Activated T-cell treated with anti-CD3 and anti-CD28 coated beads, Interleukin-2, amount 50 U/mL, for 4 hours (primary cell): ENCODE data around the gene RBBP7. TPM values are rescaled to one million over a fixed set of nuclear protein-coding genes. Genes with fewer than 3 reads are reported as not detected.

ENCODE experiments used
- ATAC-seq, 2 donors: fragments of 200-7000 bp; cut with Tn5 transposase; one replicate each; pipeline ENCODE4 v1.10.0; 2021
- DNase-seq: peaks from one replicate; pipeline ENCODE4 v3.0.0-alpha.2; 2020
- H3K27me3 Mint-ChIP-seq: one replicate; pipeline ENCODE4 v1.8.0; 2021; ENCODE audit warnings: low read depth, mixed read lengths
- H3K36me3 Mint-ChIP-seq: one replicate; pipeline ENCODE4 v1.8.0; 2022; ENCODE audit warnings: mixed read lengths; ENCODE audit not compliant: insufficient read depth
- H3K4me1 Mint-ChIP-seq: one replicate; pipeline ENCODE4 v1.8.0; 2021; ENCODE audit warnings: low read depth, mixed read lengths
- H3K4me3 Mint-ChIP-seq: one replicate; pipeline ENCODE4 v1.8.0; 2021; ENCODE audit warnings: mild to moderate bottlenecking, moderate library complexity, mixed read lengths
- H3K9me3 Mint-ChIP-seq: one replicate; pipeline ENCODE4 v1.8.0; 2021; ENCODE audit warnings: mixed read lengths
- total RNA-seq, 3 donors: library from RNA; stranded (reverse); gene quantifications; one replicate each; pipeline ENCODE4 v1.2.1, GENCODE V29; 2021

The RBBP7 gene
- total RNA-seq, 3 donors from 2014 or later: 94.4 to 119 (median 115) TPM

DNA sequence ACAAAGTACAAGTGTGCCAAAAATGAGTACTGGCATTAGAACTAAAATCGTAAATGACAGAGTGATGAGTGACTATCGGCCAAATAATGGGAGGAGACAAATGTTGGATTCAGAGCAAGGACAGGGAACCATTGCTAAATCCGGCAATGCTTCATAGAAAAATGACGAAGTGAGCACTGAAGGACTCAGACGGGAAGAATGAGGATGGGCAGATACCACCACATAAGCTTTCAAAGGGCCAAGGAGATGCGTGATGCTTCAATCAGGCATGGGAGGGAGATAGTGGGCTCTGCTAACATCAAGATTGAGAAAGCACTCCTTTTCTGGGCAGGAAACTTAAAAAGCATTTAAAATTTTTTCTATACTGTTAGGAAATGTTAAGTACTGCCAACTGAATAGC lies 21.6 kb downstream of the RBBP7 start:
- peaks cover 14% of the 10 kb centered on the region for H3K4me1 Mint-ChIP-seq
- DNase-seq: no peak
- H3K27me3 Mint-ChIP-seq: no peaks in the 10 kb centered on the region
- no peak for ATAC-seq
- H3K9me3 Mint-ChIP-seq: no peaks in the 10 kb centered on the region
- H3K4me3 Mint-ChIP-seq: no peak overlapping the region
- H3K36me3 Mint-ChIP-seq: peaks cover 22% of the 10 kb centered on the region

DNA sequence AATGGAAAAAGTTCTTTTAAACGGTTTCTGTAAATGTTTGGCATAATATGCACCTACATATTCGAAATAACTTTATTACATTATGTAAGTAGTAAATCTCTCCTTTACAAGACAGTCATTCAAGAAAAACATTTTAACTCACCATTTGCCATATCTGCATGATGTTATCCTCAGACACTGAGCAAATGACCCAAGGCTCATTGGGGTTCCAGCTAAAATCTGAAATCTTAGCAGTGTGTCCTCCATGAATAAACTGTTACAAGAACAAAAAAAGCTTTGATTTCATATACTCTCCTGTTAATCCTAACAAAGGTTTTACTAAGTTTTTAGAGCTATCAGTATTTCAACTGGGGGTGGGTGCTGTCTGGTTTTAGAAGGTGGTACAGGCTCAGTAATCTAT lies 24.5 kb downstream of the RBBP7 start:
- Mint-ChIP-seq H3K4me3 (no peak overlapping the region), H3K4me1 (peaks cover 2% of the 10 kb centered on the region), H3K9me3 (no peaks in the 10 kb centered on the region), H3K27me3 (no peaks in the 10 kb centered on the region), H3K36me3 (peaks cover 19% of the 10 kb centered on the region)
- ATAC-seq: no peak
- no peak for DNase-seq

DNA sequence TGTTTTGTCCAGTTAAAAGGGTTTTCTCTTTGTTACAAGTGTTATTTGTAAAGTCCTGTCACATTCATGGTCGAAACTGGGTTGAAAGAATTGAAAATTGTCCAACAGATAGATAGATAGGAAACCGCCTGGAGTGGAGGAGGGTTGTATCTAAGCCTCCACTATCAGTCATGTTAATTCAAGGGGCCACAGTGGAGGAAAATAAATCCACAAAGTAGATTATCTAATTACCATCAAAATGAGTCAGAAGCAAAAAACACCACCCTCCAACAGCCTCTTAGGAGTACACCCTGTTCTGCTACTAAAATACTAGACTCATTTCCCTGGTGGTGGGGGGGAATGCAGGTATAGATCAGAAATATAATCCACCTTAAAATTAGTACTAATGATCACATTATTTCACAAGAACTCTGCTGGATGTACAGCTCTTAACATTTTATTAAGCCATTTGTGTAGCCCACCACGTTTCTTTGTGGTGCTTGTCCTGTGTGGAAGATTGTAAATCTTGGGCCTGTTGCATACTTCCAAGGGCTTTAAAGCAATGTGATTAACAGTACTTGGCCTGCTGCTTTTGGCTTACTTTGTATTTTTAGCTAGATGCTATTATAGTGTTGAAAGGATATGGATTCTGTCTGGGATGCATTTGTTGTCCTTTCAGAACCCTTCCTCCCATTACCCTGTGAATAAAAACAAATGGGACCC lies 26.8 kb downstream of the RBBP7 start:
- Mint-ChIP-seq H3K27me3 (no peaks in the 10 kb centered on the region), H3K9me3 (no peaks in the 10 kb centered on the region), H3K4me3 (no peak overlapping the region), H3K36me3 (peaks cover 15% of the 10 kb centered on the region), H3K4me1 (peaks cover 2% of the 10 kb centered on the region)
- no peak for DNase-seq
- ATAC-seq: peak; percentile 36 to 57

DNA sequence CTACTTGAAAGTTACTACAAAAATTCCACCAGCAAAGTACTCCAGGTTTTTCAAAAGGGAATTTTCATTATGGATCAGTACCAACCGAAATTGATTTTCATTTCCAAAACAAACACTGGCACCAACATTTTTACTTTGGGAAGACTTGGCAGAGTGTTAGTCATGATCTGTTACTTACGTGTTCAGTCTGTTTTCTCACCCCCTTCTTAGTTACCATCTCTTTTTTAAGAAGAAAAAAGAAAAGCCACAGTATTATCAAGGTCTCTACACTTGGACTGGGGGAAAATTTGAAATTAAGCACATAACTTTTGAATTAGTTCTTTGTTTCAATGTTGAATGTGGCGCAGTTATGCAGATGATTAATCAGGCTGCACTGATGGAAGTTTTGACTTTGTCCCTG lies 27.5 kb downstream of the RBBP7 start:
- Mint-ChIP-seq H3K27me3 (no peaks in the 10 kb centered on the region), H3K36me3 (peaks cover 11% of the 10 kb centered on the region), H3K4me3 (no peak overlapping the region), H3K4me1 (peaks cover 2% of the 10 kb centered on the region), H3K9me3 (no peaks in the 10 kb centered on the region)
- ATAC-seq: no peak
- no peak for DNase-seq

DNA sequence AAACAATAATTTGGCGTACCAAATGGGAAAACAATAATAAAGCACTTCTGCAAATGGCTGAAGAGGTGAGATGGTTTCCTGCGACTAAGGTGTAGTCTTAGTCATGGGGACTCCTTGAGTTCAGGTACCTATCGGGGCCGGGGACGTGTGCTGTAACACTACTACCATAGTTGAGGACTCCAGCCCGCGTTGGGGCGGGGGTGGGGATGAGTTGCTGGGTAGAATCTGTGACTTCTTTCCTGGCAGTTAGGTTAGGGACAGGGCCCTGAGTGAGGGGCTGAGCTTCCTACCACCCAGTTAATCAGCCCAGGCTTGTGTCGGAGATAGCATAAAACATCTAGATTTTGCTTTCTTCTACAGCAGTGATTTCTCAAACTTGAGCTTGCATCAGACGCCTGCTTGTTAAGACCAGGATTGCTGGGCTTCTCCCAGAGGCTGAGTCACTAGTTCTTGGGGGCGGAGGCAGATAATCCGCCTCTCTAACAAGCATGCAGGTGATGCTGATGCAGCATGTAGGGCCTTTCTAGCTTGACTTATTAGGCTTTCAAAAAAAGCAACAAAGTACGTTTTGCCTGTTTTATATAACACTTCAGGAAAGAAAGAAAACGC lies 30.2 kb downstream of the RBBP7 start:
- Mint-ChIP-seq H3K4me3 (no peak overlapping the region), H3K36me3 (peaks cover 8% of the 10 kb centered on the region), H3K27me3 (no peaks in the 10 kb centered on the region), H3K9me3 (no peaks in the 10 kb centered on the region), H3K4me1 (peaks cover 2% of the 10 kb centered on the region)
- ATAC-seq (no peak), DNase-seq (no peak)

DNA sequence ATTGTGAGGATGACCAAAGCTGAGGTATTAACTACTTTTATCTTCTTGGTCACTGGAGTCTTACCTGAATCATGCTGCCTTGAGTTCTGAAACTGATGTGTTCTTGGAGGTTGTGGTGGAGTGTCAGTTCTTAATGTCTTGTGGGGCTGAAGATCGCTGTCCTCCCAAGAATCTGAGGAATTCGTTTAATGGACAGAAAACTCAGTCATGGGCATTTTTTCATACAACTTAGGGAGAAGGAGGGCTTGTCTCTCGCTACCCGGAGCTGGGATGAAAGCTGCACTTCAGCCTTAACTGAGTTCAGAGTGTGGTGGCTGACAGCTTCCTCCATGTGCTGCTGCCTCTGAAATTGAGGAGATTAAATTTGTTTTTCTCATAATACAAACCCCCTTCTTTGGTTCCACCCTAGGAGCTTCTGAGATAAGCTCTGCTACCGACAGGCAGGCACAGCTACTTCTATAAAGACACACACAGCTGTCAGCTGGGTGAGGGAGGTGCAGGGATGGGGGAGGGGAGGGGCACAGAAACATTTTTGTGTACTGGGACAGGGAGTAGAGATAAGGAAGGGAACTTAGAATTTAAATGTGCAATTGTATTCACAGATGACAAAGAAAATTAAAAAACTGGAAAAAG lies 30.8 kb downstream of the RBBP7 start:
- Mint-ChIP-seq H3K36me3 (peaks cover 9% of the 10 kb centered on the region), H3K4me1 (peaks cover 2% of the 10 kb centered on the region), H3K27me3 (no peaks in the 10 kb centered on the region), H3K4me3 (no peak overlapping the region), H3K9me3 (no peaks in the 10 kb centered on the region)
- DNase-seq (no peak), ATAC-seq (no peak)

DNA sequence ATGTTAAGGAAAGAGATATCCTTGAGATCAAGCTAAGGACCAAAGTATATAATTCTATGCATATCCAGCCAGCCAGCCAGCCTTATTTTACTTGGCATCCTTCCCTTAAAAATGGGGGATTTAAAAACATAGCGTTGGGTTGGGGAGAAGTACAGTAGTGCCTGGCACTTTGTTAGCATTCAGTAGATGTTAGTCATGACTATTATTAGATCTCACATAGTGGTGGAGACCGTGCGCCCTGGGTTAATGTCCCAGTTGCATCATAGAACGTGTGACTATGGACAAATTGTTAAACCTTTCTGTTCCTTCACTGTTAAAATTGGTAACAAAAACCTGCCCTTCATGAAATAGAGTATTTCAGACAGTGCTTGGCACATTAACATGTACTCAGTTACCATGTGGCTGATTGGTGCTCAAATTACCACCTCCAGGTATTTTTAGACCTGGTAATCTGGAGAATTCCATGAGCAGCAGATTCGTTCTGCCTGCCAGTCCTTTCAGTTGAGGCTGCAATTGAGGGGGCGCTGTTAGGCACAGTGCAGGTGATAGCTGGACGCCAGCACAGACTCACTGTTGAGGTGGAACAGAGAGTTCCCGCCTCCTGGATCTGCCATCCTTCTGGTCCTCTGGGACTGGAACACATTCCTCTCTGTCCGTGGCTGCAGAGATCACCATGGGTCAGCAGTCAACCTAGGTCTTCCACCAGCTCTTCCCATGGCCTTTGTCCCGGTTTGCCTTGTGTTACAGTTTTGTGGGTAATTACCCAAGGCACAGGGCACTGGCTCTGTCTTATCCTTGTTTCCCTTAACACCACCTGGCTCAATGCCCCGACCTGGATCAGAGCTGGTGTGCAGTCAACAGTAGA lies 31.7 kb downstream of the RBBP7 start:
- no peak for ATAC-seq
- Mint-ChIP-seq H3K27me3 (no peaks in the 10 kb centered on the region), H3K9me3 (no peaks in the 10 kb centered on the region), H3K4me3 (no peak overlapping the region), H3K4me1 (peaks cover 2% of the 10 kb centered on the region), H3K36me3 (peaks cover 13% of the 10 kb centered on the region)
- no peak for DNase-seq

DNA sequence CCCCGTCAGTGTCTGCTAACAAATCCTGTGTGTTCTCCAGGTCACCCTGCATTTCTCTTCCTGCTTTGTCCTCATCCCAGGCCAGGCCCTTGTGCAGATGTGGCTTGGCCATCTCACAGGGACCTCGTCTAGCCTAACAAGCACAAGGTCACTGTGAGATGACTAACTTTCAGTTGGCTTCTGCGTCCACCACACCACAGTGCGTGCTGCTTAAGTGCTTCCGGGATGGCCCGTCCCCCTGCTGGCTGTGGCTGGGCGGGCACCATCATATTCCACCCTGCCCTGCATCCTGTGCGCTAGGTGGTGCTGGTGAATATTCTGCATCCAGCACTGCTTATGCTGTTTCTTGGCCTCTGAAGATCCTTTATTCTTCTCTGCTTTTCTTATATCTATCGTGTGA lies 33.8 kb downstream of the RBBP7 start:
- H3K9me3 Mint-ChIP-seq: no peaks in the 10 kb centered on the region
- DNase-seq (no peak), ATAC-seq (peak in 1 of 2 donors; percentile 38)
- no peaks in the 10 kb centered on the region for H3K27me3 Mint-ChIP-seq
- H3K36me3 Mint-ChIP-seq: peaks cover 19% of the 10 kb centered on the region
- H3K4me1 Mint-ChIP-seq: no peaks in the 10 kb centered on the region
- no peak overlapping the region for H3K4me3 Mint-ChIP-seq

DNA sequence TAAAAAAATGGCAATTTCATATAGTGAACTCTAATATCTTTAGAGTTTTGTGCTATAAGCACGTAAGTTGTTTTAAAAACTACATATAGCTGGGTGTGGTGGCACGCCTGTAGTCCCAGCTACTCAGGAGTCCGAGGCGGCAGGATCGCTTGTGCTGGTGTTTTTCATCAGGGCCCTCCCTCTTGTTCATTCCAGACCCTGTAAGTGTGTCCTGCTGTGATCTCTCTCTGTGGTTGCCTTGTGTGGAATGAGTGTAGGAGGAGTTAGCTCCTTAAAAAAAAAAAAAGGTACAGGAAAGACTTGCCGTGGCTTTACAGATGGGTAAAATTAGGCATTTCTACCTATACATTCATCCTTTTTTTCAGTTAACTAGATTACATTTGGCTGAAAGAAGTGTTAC lies 35.4 kb downstream of the RBBP7 start:
- ATAC-seq: no peak
- peaks cover 18% of the 10 kb centered on the region for H3K36me3 Mint-ChIP-seq
- DNase-seq: no peak
- H3K9me3 Mint-ChIP-seq: no peaks in the 10 kb centered on the region
- no peak overlapping the region for H3K4me3 Mint-ChIP-seq
- no peaks in the 10 kb centered on the region for H3K4me1 Mint-ChIP-seq
- H3K27me3 Mint-ChIP-seq: no peaks in the 10 kb centered on the region

DNA sequence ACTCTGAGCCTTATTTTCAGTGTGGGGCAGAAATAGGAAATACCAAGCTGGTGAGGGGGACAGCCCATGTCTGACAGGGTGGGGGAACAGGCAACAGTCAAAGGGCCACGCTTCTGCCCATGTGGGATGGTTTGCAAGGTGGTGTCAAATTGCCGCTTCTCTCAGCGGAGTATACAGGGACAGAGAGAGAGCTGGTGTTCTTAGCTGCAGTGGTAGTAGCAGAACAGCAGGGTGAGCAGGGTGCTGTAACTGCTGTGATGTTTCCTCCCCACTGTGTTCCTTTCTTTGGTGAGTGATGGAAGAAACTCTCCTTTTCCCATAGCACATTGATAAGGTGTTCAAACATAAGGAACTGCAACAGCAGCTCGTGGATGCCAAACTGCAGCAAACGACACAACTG lies 37.9 kb downstream of the RBBP7 start:
- DNase-seq (no peak), ATAC-seq (no peak)
- H3K4me1 Mint-ChIP-seq: no peaks in the 10 kb centered on the region
- H3K27me3 Mint-ChIP-seq: no peaks in the 10 kb centered on the region
- no peak overlapping the region for H3K4me3 Mint-ChIP-seq
- H3K9me3 Mint-ChIP-seq: no peaks in the 10 kb centered on the region
- peaks cover 23% of the 10 kb centered on the region for H3K36me3 Mint-ChIP-seq

DNA sequence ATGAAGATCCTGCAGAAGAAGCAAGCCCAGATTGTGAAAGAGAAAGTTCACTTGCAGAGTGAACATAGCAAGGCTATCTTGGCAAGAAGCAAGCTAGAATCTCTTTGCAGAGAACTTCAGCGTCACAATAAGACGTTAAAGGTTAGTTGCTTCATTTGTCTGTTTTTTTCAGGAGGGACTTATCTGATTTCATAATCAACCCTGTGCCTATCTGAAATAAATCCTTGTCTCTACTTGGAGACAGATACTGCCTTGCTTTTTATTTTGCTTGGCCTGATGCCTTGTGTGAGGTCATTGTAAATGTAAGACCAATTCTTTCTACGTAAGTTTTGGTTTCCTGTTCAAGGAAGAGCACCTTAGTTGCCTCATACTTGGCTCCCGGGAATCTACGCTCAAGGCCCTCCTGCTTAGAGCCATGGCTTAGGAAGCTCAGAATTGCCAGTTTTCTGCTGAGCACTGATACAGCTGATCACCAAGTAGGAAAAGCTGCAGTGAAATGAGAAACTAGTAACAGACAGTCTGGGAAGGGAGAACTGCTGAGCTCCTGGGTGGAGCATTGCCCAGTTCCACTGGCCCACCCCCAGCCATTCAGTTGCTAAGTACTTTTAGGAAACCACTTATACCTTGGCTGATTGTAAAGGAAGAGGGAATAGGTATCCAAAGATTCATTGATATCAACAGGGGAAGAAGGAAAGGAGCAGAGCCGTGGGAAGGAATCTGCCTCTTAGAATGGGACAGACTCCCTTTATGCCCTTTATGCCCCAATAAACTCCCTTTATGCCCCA lies 41.8 kb downstream of the RBBP7 start:
- DNase-seq (no peak), ATAC-seq (no peak)
- H3K27me3 Mint-ChIP-seq: no peaks in the 10 kb centered on the region
- peaks cover 16% of the 10 kb centered on the region for H3K36me3 Mint-ChIP-seq
- H3K9me3 Mint-ChIP-seq: no peaks in the 10 kb centered on the region
- H3K4me1 Mint-ChIP-seq: no peaks in the 10 kb centered on the region
- no peak overlapping the region for H3K4me3 Mint-ChIP-seq

DNA sequence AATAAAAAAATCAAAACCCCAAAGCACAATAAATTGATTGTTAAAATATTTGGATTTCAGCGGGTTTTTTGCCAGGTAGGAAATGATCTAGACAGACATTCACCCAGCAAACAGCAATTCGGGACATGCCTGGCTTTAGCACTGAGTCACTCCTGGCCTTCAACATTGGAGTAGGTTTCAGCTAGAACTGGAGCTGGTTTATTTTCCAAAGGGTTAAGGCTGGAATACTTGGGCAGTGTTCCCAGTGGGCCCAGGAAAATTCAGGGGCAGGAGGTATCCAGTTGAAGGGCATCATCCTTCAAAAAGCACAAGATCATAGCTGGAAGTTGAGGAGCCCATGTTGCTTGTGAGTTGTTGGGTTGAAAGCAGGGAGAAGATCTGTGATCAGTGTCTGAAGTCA lies 42.9 kb downstream of the RBBP7 start:
- no peak overlapping the region for H3K4me3 Mint-ChIP-seq
- no peak for DNase-seq
- H3K27me3 Mint-ChIP-seq: no peaks in the 10 kb centered on the region
- H3K36me3 Mint-ChIP-seq: peaks cover 19% of the 10 kb centered on the region
- no peaks in the 10 kb centered on the region for H3K9me3 Mint-ChIP-seq
- H3K4me1 Mint-ChIP-seq: peaks cover 2% of the 10 kb centered on the region
- ATAC-seq: no peak

DNA sequence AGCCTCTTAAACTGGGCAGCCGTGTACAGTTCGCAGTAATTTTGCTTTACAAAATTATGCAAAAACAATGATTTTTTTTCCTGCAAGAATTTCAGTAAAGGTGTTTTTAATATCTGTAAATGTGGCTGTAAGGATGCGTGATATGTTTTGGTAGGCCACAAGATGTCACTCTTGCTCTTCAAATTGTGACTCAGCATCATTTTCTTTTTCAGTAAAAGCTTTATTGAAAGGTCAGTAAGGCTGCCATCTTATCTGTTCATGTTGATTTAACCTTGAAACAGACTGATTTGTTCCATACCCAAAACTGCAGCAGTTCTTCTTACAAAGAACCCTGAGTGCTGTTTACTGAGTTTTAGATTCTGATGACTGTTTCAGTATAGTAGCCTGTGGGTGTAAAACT lies 44.0 kb downstream of the RBBP7 start:
- Mint-ChIP-seq H3K36me3 (peaks cover 18% of the 10 kb centered on the region), H3K9me3 (no peaks in the 10 kb centered on the region), H3K4me1 (peaks cover 3% of the 10 kb centered on the region), H3K4me3 (no peak overlapping the region), H3K27me3 (no peaks in the 10 kb centered on the region)
- ATAC-seq (peak; percentile 53 to 62), DNase-seq (no peak)
